Midbrain (tissue), 1 donor: ENCODE results near the gene SPATA21.

ENCODE experiments used
- DNase-seq: peaks from one replicate; lab custom pipeline; 2025; lab: John Stamatoyannopoulos, UW

SPATA21 gene

DNA sequence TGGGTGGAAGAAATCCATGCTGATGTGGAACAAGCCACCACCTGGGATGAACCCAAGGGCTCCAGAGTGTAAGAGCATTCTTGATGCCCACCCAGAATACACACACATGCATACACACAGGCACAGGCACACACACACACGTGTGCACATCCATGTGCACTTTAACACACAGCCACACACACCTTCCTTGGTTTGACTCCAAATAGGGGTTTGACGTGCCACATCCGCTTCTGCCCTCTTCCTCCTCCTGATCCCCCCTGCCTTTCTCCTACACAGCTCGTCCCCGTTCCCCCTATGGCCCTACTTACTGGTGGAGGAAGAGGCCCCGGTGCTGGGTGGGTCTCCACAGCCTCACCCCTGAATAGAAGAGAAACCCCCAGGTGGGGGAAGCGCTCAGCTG lies 16.0 kb downstream of the SPATA21 start:
- DNase-seq, result no peak

DNA sequence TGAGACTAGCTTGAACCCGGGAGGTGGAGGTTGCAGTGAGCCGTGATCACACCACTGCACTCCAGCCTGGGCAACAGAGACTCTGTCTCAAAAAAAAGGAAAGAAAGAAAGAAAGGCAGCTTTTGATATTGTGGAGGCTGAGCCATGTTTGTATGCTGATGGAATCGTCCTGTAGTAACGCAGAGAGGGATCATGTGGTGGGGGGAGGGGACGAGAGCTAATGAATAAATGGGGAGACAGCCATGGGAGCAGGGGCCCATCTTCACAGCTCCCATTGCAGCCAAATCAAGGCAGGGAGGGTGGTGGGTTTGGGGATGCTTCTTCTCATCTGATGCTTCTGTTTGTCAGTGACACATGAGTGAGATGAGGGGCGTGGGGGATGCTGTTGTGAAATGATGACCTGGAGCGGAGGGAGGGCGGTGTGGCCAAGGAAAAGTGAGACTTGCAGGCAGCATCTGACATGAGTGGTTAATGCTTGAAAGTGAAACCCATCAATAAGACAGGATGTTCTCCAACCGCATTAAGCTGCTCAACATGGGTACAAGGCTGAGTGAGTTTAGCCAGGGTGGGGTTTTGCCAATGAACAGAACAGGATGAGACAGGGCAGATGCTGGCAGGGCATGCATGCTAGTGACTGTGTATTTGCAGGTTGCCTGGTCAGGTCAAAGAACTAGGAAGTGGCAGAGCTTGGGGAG lies 16.7 kb downstream of the SPATA21 start:
- no peak for DNase-seq

DNA sequence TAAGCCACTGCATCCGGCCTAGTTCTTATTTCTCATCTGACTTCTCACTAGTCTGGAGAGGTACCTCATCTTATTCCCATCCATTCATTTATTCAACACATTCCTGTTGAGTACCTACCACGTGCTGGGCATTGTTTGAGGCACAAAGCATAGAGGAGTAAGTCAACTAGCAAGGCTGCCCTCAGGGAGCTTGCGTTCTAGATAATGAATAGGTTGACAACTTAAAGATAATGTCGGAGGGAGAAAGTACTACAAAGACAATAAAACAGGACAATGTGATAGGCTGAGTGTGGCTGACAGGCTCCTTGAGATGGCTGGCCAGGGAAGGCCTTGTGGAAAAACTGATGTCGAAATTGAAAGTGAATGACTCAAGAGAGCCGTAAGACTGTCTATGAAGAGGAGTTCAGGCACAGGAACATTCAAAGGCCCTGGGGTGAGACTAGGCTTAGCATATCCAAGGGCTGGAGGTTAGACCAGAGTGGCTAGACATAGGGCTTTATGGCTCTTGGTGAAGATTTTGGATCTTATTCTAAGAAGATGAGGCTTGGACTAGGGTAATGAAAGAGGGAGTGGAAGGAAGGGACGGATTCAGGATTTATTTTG lies 18.3 kb downstream of the SPATA21 start:
- DNase-seq, result no peak

DNA sequence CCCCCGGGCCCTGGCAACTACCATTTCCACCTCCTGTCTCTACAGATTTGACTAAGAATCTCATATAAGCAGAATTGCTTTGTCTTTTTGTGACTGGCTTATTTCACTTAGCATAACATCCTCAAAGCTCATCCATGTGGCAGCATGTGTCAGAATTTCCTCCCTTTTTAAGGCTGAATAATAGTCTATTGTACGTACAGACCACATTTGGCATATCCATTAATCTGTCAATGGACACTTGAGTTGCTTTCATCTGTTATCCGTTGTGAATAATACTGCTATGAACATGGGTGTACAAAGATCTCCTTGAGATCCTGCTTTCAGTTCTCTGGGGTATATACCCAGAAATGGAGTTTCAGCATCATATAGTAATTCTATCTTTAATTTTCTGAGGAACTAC lies 24.0 kb downstream of the SPATA21 start:
- DNase-seq, result no peak

DNA sequence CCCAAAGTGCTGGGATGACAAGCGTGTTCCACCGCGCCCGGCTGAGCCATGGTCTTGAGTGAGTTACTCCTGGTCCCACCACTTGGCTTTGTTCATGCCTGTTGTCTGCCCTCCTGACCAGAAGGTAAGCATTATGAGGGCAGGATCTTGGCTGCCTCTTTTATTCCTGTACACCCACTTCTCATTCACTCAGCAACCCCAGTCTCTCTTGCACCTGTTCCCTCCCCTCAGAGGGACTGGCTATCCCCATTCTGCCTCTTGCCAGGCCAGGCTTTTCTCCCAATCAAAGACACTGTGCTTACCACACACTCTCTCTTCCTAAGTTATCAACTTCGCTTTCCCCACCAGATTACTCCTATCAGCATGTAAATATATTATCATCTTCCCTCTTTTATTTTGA lies 26.4 kb downstream of the SPATA21 start:
- no peak for DNase-seq

DNA sequence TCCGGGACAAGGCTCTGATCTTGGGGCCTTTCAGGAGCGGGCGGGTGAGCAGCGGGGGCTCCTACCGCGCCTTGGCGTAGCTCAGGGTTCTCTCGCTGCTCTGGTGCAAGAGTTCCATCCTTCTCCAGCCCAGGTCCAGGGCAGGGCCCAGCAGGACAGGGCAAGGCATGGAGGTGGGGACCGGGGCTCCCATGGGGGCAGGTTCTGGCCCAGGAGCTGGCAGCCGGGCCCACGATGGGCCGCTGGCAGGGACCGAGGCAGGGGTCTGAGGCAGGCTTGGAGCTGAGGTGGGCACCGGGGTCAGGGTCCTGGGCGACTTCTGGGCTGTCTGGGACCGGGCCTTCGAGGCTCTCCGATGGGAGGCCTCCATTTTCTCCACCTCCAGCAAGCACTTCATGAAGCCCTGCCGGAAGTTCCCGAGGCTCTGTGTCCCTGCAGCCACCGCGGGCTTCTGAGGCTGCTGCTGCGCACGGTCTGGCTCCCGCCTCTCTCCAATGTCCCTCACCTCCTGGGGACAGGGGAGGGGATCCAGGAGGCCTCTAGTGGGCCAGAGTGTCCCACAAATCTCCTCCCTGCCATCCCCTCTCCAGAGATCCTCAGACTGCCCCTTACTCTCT lies 27.6 kb downstream of the SPATA21 start:
- no peak for DNase-seq

DNA sequence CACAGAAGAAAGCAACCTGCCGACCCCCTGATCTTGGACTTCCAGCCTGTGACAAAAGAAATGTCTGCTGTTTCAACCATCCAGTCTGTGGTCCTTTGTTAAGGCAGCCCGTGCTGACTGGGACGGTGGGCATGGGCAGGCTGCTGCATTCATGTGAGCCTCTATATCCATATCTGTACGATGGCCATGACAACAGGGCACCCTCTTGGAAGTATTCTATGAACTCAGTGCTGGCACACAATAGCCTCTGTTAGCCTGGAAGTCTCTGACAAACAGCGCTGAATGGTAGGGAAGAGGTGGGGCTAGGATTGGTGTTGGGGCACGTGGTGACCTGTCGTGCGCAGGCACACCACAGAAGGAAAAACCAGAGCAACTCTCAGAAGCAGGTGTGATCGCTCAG lies 30.4 kb downstream of the SPATA21 start:
- no peak for DNase-seq

DNA sequence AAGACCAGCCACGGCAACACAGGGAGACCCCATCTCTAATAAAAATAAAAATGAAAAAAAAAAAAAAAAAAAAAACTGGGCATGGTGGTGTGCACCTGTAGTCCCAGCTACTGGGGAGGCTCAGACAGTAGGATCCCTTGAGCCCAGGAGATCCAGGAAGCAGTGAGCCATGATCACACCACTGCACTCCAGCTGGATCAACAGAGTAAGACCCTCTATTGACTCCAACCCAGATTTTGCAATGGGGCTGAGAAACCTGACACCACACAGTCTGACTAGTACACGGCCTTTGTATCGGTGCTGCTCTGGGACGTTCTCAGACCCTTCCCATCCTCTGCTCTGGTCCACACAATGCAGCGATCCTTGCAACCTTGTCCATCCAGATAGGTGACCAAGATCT lies 31.8 kb downstream of the SPATA21 start:
- DNase-seq, result no peak

DNA sequence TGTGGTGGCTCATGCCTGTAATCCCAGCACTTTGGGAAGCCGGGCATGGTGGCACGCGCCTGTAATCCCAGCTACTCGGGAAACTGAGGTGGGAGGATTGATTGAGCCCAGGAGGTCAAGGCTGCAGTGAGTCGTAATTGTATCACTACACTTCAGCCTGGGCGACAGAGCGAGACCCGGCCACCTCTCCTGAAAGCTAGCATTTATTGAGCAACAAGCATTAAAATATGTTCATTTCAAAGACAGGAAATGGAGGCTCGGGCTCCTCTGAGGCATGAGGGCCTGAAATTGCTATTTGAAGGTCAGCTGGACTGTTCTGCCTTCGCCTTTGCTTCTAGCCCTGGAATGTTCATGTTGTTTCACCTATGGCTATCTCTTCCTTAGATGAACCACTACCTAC lies 34.5 kb downstream of the SPATA21 start:
- DNase-seq, result no peak

DNA sequence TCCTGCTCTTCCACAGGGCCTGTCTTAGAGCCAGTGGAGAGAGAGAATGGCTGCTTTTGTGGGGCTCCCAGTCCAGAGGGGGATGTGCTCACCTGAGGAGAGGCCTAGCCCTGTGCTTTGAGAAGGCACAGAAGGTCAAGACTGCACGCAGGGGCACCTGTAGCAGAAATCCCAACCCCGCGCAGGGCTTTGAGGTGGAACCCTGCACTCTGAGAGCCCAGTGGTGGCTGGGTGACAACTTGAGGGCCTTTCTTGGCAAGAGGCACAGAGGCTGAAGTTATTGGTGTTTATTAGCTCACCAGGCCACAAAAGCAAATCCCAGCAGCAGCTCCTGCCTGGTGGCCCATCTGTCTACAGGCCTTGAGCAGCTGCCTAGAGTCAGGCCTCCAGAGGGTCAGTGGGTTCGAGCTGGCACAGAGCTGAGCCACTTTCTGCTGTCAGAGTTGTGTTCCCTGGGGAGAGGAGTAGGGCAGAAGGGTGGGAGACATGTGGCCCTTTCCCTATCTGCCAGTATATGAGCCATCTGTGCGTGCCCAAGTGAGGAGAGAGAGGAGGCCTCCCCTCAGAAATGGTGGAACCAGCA lies 38.8 kb downstream of the SPATA21 start:
- DNase-seq, result no peak

DNA sequence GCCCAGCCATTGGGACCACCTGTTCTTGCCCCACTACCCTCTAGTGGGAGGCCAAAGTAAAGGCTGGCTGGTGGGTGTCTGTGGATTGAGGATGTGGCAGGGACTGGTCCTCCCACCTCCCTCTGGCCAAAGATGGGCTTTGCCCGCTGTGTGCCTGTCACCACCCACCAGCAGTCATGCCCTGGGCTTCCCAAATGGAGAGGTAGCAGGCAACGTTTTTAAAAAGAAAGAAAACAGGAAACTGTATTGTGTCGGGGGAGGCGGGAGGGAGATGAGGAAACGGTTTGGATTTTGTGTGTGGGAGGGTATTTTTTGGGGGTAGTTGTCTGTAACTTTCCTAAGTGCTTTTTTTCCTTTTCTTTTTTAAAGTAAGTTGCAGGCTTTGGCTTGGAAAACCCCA lies 40.1 kb downstream of the SPATA21 start:
- no peak for DNase-seq

DNA sequence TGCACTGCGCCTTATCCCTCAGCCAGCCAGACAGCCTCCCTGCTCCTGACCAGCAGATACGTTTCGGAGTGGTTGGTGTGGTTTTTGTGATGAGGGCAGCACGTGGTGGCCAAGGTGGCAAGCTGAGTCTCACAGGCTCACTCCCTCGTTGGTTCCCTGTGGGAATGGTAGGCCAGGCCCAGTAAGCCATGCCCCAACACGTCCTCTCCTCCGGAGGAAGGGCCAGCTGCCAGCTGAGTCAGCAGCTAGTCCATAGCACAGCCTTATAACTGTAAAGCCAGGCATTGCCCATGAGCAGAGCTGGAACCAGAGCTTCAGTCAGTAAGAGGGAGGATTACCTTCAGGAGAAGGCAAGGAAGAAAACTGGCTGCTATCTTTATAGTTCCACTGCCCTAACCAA lies 40.6 kb downstream of the SPATA21 start:
- no peak for DNase-seq

DNA sequence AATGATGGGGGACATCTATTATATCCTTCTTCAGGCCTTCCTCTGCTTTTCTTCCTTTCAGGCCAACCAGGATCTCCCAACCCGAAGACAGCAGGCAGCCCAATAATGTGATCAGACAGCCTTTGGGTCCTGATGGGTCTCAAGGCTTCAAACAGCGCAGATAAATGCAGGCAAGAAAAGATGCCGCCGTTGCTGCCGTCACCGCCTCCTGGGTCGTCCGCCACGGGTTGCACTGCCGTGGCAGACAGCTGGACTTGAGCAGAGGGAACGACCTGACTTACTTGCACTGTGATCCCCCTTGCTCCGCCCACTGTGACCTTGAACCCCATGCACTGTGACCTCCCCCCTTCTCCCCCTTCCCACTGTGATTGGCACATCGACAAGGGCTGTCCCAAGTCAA lies 42.2 kb downstream of the SPATA21 start:
- no peak for DNase-seq

DNA sequence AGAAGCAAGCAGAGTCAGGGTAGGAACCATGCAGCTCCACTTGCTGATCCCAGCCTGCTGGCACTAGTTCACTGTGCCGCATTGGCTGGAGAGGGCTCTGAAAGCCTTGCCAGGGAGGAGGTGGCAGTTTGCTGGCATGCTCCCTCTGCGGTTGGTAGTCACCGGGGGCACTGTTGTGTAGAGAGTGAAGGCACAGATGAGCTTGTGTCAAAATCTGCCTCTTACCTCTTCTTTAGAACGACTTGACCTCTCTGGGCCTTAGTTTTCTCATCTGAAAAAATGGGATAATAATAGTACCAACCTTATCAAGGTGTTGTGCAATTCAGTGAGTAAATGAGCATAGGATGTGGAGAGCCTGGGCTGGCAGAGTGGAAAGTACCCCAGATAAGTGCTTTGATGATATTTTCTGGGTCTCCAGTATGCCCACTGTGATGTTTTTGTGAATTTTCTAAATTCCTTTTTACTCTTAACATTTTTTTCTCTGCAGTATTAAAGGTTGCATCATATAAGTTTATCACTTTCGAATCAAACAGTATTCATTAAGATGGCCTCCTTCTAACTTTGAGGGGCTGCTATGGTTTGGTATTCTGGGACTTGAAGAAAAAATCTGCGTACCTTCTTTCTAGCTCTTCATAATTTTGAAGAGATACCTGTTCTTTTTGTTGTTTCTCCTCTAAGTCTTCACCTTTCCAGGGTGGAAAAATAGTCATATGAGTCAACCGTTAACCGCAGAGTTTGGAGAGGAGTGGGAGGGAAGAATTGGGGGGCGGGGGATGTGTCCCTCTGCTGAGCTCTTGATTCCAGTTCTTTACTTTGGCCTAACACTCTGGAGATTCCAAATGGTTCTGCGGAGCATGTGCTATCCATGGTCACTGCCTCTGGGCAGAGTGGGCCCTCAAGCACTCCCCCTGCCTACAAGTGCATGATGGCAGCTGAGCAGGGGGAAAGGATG lies 43.4 kb downstream of the SPATA21 start:
- peak; percentile 53 for DNase-seq

DNA sequence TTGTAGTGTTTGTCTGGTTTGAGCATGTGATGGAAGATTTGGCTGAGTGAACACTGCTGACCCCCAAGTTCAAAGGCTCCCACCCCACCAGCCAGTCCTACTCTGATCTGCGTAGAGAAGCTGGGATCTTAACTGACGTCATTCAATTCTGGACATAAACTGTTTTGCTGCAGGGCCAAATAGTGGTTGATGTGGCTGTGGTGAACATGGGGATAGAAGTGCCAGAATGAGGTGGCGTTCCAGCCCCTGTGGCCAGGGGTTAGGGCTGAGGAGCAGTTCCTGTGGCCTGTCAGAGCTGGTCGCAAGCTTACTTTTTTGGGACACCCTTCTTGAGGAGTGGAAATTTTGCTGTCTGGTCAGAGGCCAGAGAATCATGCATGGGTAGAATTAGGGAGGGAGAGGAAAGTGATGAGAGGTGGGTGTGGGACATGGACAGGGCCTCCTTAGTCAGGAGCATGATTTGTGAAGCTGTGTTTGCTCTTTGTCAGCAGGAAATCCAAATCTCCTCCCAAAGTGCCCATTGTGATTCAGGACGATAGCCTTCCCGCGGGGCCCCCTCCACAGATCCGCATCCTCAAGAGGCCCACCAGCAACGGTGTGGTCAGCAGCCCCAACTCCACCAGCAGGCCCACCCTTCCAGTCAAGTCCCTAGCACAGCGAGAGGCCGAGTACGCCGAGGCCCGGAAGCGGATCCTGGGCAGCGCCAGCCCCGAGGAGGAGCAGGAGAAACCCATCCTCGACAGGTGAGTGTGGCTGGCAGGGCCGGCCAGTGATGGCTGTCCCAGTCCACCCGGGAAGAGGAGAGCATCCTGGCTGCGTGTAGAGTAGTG lies 44.3 kb downstream of the SPATA21 start:
- DNase-seq, result no peak

DNA sequence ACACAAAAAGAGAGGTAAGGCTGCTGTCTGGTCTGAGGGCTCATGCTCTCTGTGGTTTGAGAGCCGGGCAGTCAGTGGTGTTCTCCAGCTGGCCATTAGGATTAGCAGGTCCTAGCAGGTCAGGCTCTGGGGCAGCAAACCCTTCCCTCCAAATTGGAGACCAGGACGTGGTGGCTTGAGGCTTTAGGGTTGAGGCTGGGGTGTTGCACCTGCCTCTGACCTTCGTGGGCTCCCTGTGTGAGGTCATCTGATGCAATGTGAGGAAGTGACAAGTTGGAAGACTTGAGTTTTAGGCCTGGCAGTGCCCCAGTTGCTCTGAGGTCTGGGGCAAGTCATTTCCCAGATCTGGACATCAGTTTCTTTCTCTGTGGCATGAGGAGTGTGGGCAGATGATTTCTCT lies 45.8 kb downstream of the SPATA21 start:
- DNase-seq, result no peak

DNA sequence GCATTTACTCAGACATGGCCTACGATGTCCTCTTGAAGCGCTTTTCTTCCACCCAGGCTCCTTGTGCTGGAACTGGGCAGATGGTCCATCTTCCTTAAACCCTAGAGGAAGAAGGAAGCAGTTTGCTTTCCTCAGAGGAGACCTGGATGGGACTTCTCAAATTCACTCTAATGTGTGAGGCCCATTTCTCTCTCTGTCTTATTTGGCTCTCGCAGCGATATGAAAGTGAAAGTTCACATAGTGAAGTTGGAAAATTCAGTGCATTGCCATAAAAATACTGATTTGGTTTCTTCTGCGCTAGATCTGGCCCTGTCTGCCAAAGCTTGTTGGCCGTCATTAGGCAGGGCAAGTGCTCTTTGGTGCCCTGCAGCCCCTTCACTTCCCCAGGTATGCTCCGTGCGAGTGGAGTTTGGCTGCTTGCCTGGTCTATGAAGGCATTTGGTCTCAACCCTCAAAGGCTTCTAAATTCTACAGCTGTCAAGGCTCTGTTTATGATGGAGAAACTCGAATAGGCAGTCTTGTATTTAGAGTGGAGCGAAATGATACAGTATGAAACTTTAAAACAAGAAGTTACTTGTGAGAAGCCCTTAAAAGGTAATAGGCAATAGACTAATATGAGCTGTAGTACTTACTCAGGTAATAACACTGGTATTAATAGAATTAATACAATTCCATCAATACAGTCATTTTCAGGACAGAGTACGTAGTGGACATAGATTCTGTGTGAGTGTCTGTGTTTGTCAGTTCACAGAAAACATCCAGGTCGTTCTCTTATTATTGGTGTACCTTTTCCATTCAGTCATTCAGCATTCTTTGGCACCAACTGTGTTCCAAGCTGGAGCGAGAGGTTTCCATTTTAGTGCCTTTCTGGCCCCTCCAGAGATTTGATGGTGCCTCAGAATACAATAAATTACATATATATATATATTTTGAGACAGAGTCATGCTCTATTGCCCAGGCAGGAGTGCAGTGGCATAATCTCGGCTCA lies 49.7 kb downstream of the SPATA21 start:
- DNase-seq, result no peak

DNA sequence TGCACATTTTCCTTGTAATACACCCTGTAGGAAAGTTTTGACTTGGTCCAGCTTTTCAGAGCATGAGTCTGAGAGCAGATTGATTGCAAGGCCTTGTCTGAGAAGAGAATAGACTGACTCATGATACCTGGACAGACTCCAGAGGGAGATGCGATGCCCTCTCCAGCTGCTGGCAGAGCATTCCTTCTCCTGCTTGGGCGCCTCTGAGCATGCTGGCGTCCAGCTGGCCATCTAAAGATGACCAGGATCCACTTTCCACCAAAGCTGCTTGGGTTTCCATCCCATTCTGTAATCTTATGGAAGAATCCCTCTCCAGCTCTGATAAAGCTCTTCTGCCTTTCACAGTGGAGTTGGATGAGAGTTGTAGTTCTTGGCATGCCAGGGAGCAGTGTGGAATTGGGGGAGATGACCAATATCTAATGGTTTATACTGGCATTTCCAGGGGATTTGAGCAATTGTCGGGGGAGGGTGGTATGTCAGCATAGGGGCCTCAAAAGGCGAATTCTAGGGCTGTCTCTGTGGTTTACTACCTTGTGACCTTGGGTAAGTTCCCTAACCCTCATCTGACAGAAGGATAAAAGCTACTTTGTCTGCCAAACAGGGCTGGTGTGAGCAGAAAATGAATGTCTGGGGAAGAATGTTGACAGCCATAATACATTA lies 50.6 kb downstream of the SPATA21 start:
- DNase-seq, result peak; percentile 11

DNA sequence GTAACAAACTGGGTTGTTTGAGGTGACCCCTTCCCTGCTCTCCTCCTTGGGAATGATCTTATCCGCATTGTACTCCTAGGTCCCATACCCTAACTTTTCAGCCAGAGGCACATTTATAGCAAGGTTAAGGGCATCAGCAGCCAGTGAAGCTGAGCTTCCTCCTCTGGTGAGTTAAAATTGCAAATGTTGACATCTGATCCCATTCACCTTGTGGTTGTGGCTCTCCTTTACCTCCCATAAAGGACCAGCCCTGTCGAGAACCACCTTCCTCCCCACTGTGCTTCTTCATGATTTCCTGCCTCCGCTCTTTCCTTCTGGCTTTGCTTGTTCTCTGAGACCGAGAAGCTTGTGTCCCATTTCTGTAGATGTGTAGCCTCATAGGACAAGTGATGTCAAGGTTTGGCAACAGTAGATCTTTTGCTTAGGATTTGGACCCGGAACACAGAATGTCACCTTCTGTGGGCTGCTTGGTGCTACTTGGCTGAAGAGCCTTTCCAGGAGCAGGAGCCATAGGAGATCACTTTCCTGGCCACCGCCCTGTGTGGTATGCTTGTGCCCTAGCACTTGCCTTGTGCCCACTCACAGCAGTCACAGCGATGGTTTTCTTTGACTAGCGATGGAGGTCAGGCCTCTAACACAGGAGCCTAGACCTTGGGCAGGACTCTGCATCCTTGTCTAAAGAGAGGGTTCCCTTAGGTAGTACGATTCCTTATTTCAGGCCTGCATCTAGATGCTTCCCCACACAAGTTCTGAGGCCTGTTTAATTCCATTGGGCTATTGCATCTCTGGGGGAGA lies 51.4 kb downstream of the SPATA21 start:
- DNase-seq, result no peak
